ENCODE results near the gene DNAJC25. TPM values are rescaled to one million over a fixed set of nuclear protein-coding genes. Genes with fewer than 3 reads are reported as not detected.

The DNAJC25 gene
- total and polyA plus RNA-seq, 2 of the 13 experiments (the other 11 are each of a cell fraction or from before 2014, with no cell fraction given) = 5.7 to 10.2 TPM

- TF ChIP-seq ATF6 (CRISPR knock-in tag; conservative IDR thresholded peaks at IDR 0.05) (0 out of 2 replicates have a peak, but pooled peaks have one; percentile 45), DPF2 (CRISPR knock-in tag; IDR thresholded peaks at IDR 0.05; ENCODE audit: borderline replicate concordance, low read depth) (no peak), HNF1B (CRISPR knock-in tag; IDR thresholded peaks at IDR 0.05) (peak; percentile 94; the same call in 1 of the 2 replicates), ZNF567 (CRISPR knock-in tag; IDR thresholded peaks at IDR 0.05; ENCODE audit: borderline replicate concordance) (no peak), ZNF672 (CRISPR knock-in tag; IDR thresholded peaks at IDR 0.05) (no peak), PLSCR1 (CRISPR knock-in tag; IDR thresholded peaks at IDR 0.05; ENCODE audit: borderline replicate concordance) (no peak), CBX1 (IDR thresholded peaks at IDR 0.05; ENCODE audit: low read depth) (peak; percentile 40), CEBPG (CRISPR knock-in tag; IDR thresholded peaks at IDR 0.05) (peak; percentile 60), PLRG1 (conservative IDR thresholded peaks at IDR 0.05) (no peak), ZNF44 (CRISPR knock-in tag; IDR thresholded peaks at IDR 0.05) (no peak), TERF1 (CRISPR knock-in tag; IDR thresholded peaks at IDR 0.05) (no peak), ZKSCAN8 (CRISPR knock-in tag; IDR thresholded peaks at IDR 0.05; ENCODE audit: borderline replicate concordance) (peak; percentile 96), ZNF746 (CRISPR knock-in tag; IDR thresholded peaks at IDR 0.05) (peak; percentile 59; the same call in 1 of the 2 replicates), GPN1 (CRISPR knock-in tag; IDR thresholded peaks at IDR 0.05; ENCODE audit: borderline replicate concordance) (0 out of 2 replicates have a peak, but pooled peaks have one; percentile 19), ZNF556 (CRISPR knock-in tag; IDR thresholded peaks at IDR 0.05; ENCODE audit: borderline replicate concordance) (no peak), TRIM24 (CRISPR knock-in tag; IDR thresholded peaks at IDR 0.05) (no peak), EEA1 (CRISPR knock-in tag; IDR thresholded peaks at IDR 0.05; ENCODE audit: borderline replicate concordance) (no peak), ZBTB46 (CRISPR knock-in tag; IDR thresholded peaks at IDR 0.05; ENCODE audit: borderline replicate concordance) (no peak), ZIK1 (CRISPR knock-in tag; IDR thresholded peaks at IDR 0.05; ENCODE audit: borderline replicate concordance, low read depth) (no peak; the same call in 1 of the 2 replicates), ZFP36L2 (CRISPR knock-in tag; IDR thresholded peaks at IDR 0.05) (no peak), CHCHD3 (CRISPR knock-in tag; IDR thresholded peaks at IDR 0.05) (no peak), ZSCAN5A (CRISPR knock-in tag; IDR thresholded peaks at IDR 0.05; ENCODE audit: borderline replicate concordance) (no peak), GTF2F1 (IDR thresholded peaks at IDR 0.05; ENCODE audit: low read length) (no peak), MTF1 (CRISPR knock-in tag; IDR thresholded peaks at IDR 0.05) (no peak)
Observed at GRCh38 chr9:111630964-111631213, 245 bp upstream of the DNAJC25 start (continued).

Data from HepG2 (cell line).